ENCODE measurements around the gene SHC3. TPM values are rescaled to one million over a fixed set of nuclear protein-coding genes. Genes with fewer than 3 reads are reported as not detected.

The SHC3 gene
- total RNA-seq, 1 experiment from 2014 or later, result 1.8 TPM

DNA sequence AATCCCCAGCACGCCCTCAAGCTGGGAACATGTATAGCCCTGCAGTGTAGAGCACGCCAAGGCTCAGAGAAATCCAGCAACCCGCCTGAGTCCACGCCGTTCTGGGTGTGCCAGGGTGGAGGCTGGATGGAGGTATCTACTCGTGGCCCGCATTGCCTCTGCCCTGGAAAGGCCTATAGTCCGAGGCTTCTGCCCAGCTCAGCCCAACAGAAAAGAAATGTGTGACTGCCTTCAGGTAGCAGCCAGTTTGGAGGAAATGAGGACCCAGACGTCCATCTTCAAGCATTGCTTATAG lies 169.1 kb downstream of the SHC3 start:
- Histone ChIP-seq H2BK5ac (ENCODE audit: insufficient read length, low read length) (no peak overlapping the region), H2BK120ac (ENCODE audit: low read depth, low read length, poor library complexity, severe bottlenecking) (no peak overlapping the region), H4K91ac (ENCODE audit: insufficient read length, low read depth, low read length) (no peak overlapping the region), H3K56ac (ENCODE audit: insufficient read length, low read depth, low read length) (no peak overlapping the region), H3K79me1 (ENCODE audit: insufficient read depth, low read depth, low read length, poor library complexity, severe bottlenecking) (no peaks in the 10 kb centered on the region), H3K9me3 (ENCODE audit: control insufficient read depth, low read depth, low read length) (no peaks in the 10 kb centered on the region), H2AK5ac (ENCODE audit: insufficient read length, low read length) (no peak overlapping the region), H3K18ac (ENCODE audit: insufficient read length, low read depth, low read length) (no peak overlapping the region), H3K9ac (ENCODE audit: extremely low read depth, insufficient read length, low read length) (no peak overlapping the region), H3K4ac (ENCODE audit: low read depth, low read length) (no peak overlapping the region), H4K8ac (replicated peaks; ENCODE audit: insufficient read length, low read depth, low read length) (no peak overlapping the region), H3K79me2 (ENCODE audit: insufficient read depth, low read length) (no peaks in the 10 kb centered on the region), H4K5ac (ENCODE audit: insufficient read length, low read depth, low read length) (no peak overlapping the region), H2AFZ (ENCODE audit: low read length) (no peak overlapping the region), H2BK15ac (ENCODE audit: low read depth, low read length) (no peak overlapping the region), H2BK20ac (ENCODE audit: low read depth, low read length, poor library complexity, severe bottlenecking) (no peak overlapping the region), H3K14ac (ENCODE audit: insufficient read depth, low read length) (no peak overlapping the region), H3K23ac (ENCODE audit: insufficient read length, low read depth, low read length) (no peak overlapping the region), H3K23me2 (ENCODE audit: insufficient read length, low read depth, low read length, poor library complexity, severe bottlenecking) (no peaks in the 10 kb centered on the region), H3K27me3 (ENCODE audit: insufficient read depth, low read length) (no peaks in the 10 kb centered on the region), H3T11ph (ENCODE audit: low read length) (no peak overlapping the region), H3K4me2 (ENCODE audit: insufficient read depth, insufficient read length, low read length) (no peak overlapping the region), H2BK12ac (ENCODE audit: insufficient read length, low read depth, low read length) (no peak overlapping the region), H4K20me1 (ENCODE audit: control insufficient read depth, insufficient read depth, insufficient read length) (no peaks in the 10 kb centered on the region), H3K27ac (ENCODE audit: insufficient read length, low read depth, low read length) (no peak overlapping the region), H3K4me1 (ENCODE audit: insufficient read depth, low read length) (no peaks in the 10 kb centered on the region)
- Mint-ChIP-seq H3K4me1 (peaks cover 27 to 33% of the 10 kb centered on the region in 2 experiments), H3K9me3 (no peaks in the 10 kb centered on the region; a peak in 1 of 5 replicates), H3K4me3 (no peak overlapping the region), H3K27ac (no peak overlapping the region), H3K36me3 (ENCODE audit: insufficient read depth in 1 of 3, low read depth in 3 of 3) (no peaks in the 10 kb centered on the region), H3K27me3 (ENCODE audit: low read depth) (no peaks in the 10 kb centered on the region; the same call in 1 of the 2 replicates)
- DNase-seq, result no peak
- WGBS (ENCODE audit: extremely low coverage, insufficient read length, low lambda C conversion rate), result no CpG with 5 or more reads among the region's 9 CpGs
- no peak for TF ChIP-seq CTCF (conservative IDR thresholded peaks at IDR 0.05)

All from H9 (cell line).